ENCODE data around the gene OR6S1.

The OR6S1 gene

GRCh38 chr14:20641591-20641990, at the start of gene OR6S1:
Gene OR6S1 (minus strand): TSS chr14:20641691. CDS start chr14:20641691, 0 bp downstream.
- no peak for DNase-seq (ENCODE audit: extremely low read depth in 1 of 2, low read depth in 1 of 2)

GRCh38 chr14:20690848-20691640, 49.6 kb upstream of the OR6S1 start:
- no peak for DNase-seq (ENCODE audit: extremely low read depth in 1 of 2, low read depth in 1 of 2)

- DNase-seq (ENCODE audit: extremely low read depth in 1 of 2, low read depth in 1 of 2): no peak
These were observed 46.8 kb upstream of the OR6S1 start, which contains the start of gene ANG for GRCh38 chr14:20688167-20688839. Gene ANG (plus strand): TSS chr14:20688764. CDS start chr14:20693565, 4,801 bp downstream.

- no peak for DNase-seq (ENCODE audit: extremely low read depth in 1 of 2, low read depth in 1 of 2)
These were observed 46.1 kb upstream of the OR6S1 start for GRCh38 chr14:20687362-20688166.

- no peak for DNase-seq (ENCODE audit: extremely low read depth in 1 of 2, low read depth in 1 of 2)
These were observed 45.1 kb upstream of the OR6S1 start for GRCh38 chr14:20686386-20687143.

GRCh38 chr14:20684662-20685456, 43.4 kb upstream of the OR6S1 start:
- no peak for DNase-seq (ENCODE audit: extremely low read depth in 1 of 2, low read depth in 1 of 2)

GRCh38 chr14:20683891-20684661, 42.6 kb upstream of the OR6S1 start, which contains the start of gene RNASE4:
Gene RNASE4 (plus strand): TSS chr14:20684560. CDS start chr14:20699372, 14,812 bp downstream.
- peak; percentile 57 to 67 for DNase-seq (ENCODE audit: extremely low read depth in 1 of 2, low read depth in 1 of 2)

- peak; percentile 53 to 54 for DNase-seq (ENCODE audit: extremely low read depth in 1 of 2, low read depth in 1 of 2)
These were observed 41.8 kb upstream of the OR6S1 start for GRCh38 chr14:20683125-20683890.

- DNase-seq (ENCODE audit: extremely low read depth in 1 of 2, low read depth in 1 of 2): peak; percentile 39 to 61
These were observed 41.1 kb upstream of the OR6S1 start for GRCh38 chr14:20682435-20683124.

- no peak for DNase-seq (ENCODE audit: extremely low read depth in 1 of 2, low read depth in 1 of 2)
These were observed 40.6 kb upstream of the OR6S1 start for GRCh38 chr14:20682127-20682434.

GRCh38 chr14:20681348-20682126, 40.0 kb upstream of the OR6S1 start:
- peak; percentile 68 to 71 for DNase-seq (ENCODE audit: extremely low read depth in 1 of 2, low read depth in 1 of 2)

- no peak for DNase-seq (ENCODE audit: extremely low read depth in 1 of 2, low read depth in 1 of 2)
These were observed 39.4 kb upstream of the OR6S1 start for GRCh38 chr14:20680843-20681347.

GRCh38 chr14:20680363-20680762, 38.9 kb upstream of the OR6S1 start:
- DNase-seq (ENCODE audit: extremely low read depth in 1 of 2, low read depth in 1 of 2): no peak

- no peak for DNase-seq (ENCODE audit: extremely low read depth in 1 of 2, low read depth in 1 of 2)
These were observed 38.4 kb upstream of the OR6S1 start for GRCh38 chr14:20679907-20680306.

- DNase-seq (ENCODE audit: extremely low read depth in 1 of 2, low read depth in 1 of 2): no peak
These were observed 34.6 kb upstream of the OR6S1 start for GRCh38 chr14:20676072-20676471.

GRCh38 chr14:20675669-20676068, 34.2 kb upstream of the OR6S1 start:
- no peak for DNase-seq (ENCODE audit: extremely low read depth in 1 of 2, low read depth in 1 of 2)

Data from activated CD8-positive, alpha-beta memory T cell treated with anti-CD3 and anti-CD28 coated beads for 1 hour (primary cell).